Activated CD8-positive, alpha-beta T cell treated with anti-CD3 and anti-CD28 coated beads, Interleukin-2, amount 10 ng/mL, durations not matched to agents 7 days and 5 days (primary cell): ENCODE measurements around the gene NSDHL. TPM values are rescaled to one million over a fixed set of nuclear protein-coding genes. Genes with fewer than 3 reads are reported as not detected.
"Not testable (repeated sequence)": the region's sequence is repeated elsewhere in the genome, so short reads cannot be mapped to it uniquely, and the experiment has no call there.

Experiments
- ATAC-seq: fragments of 150-1000 bp; cut with Tn5 transposase; one replicate; pipeline ENCODE4 v1.10.0; 2021; ENCODE audit warnings: moderate library complexity
- CTCF ChIA-PET: fragments of 350-600 bp; sonication (Branson Sonifier 250); formaldehyde crosslinking; loops from one replicate; lab custom pipeline; 2021; ENCODE audit warnings: antibody characterized with exemption; lab: Charles Lee
- POLR2A ChIA-PET: fragments of 350-600 bp; sonication (Branson Sonifier 250); formaldehyde crosslinking; loops from one replicate; lab custom pipeline; 2021; ENCODE audit warnings: antibody characterized with exemption; lab: Charles Lee
- DNase-seq: peaks from one replicate; pipeline ENCODE4 v3.0.0-alpha.2; 2020
- H3K27ac Mint-ChIP-seq: one replicate; pipeline ENCODE4 v1.8.0; 2021; ENCODE audit warnings: mild to moderate bottlenecking, mixed read lengths
- H3K27me3 Mint-ChIP-seq: one replicate; pipeline ENCODE4 v1.8.0; 2021; ENCODE audit warnings: low read depth, mixed read lengths
- H3K36me3 Mint-ChIP-seq: one replicate; pipeline ENCODE4 v1.8.0; 2021; ENCODE audit warnings: low read depth, mixed read lengths
- H3K4me1 Mint-ChIP-seq: one replicate; pipeline ENCODE4 v1.8.0; 2021; ENCODE audit warnings: low read depth, mixed read lengths
- H3K4me3 Mint-ChIP-seq: one replicate; pipeline ENCODE4 v1.8.0; 2021; ENCODE audit warnings: mild to moderate bottlenecking, mixed read lengths
- H3K9me3 Mint-ChIP-seq: one replicate; pipeline ENCODE4 v1.8.0; 2022; ENCODE audit warnings: mixed read lengths; ENCODE audit not compliant: insufficient read depth
- total RNA-seq, 2 experiments: library from RNA; stranded (reverse); gene quantifications; one replicate each; pipeline ENCODE4 v1.2.3, GENCODE V29; 2021

The NSDHL gene
- total RNA-seq, 2 experiments from 2014 or later: 14.2 to 15.5 TPM

GRCh38 chrX:152907084-152907651, 76.3 kb downstream of the NSDHL start:
- POLR2A ChIA-PET: no interaction called here
- DNase-seq: no peak
- no peak for ATAC-seq
- no peak overlapping the region for H3K4me3 Mint-ChIP-seq
- no peak overlapping the region for H3K27ac Mint-ChIP-seq
- H3K9me3 Mint-ChIP-seq: no peaks in the 10 kb centered on the region
- CTCF ChIA-PET: no interaction called here
- H3K4me1 Mint-ChIP-seq: no peaks in the 10 kb centered on the region
- H3K36me3 Mint-ChIP-seq: no peaks in the 10 kb centered on the region
- no peaks in the 10 kb centered on the region for H3K27me3 Mint-ChIP-seq

GRCh38 chrX:152908486-152908885, 77.6 kb downstream of the NSDHL start:
- ChIA-PET POLR2A (no interaction called here), CTCF (no interaction called here)
- no peaks in the 10 kb centered on the region for H3K36me3 Mint-ChIP-seq
- no peaks in the 10 kb centered on the region for H3K27me3 Mint-ChIP-seq
- no peak overlapping the region for H3K27ac Mint-ChIP-seq
- H3K9me3 Mint-ChIP-seq: no peaks in the 10 kb centered on the region
- no peak overlapping the region for H3K4me3 Mint-ChIP-seq
- no peaks in the 10 kb centered on the region for H3K4me1 Mint-ChIP-seq
- ATAC-seq: no peak
- DNase-seq: no peak

- H3K4me3 Mint-ChIP-seq, H3K27ac Mint-ChIP-seq, CTCF ChIA-PET, H3K36me3 Mint-ChIP-seq, H3K27me3 Mint-ChIP-seq, H3K9me3 Mint-ChIP-seq, POLR2A ChIA-PET, DNase-seq, H3K4me1 Mint-ChIP-seq, ATAC-seq: not testable (repeated sequence)
Measured at GRCh38 chrX:152910018-152910417, 79.2 kb downstream of the NSDHL start.

GRCh38 chrX:152912106-152912505, 81.2 kb downstream of the NSDHL start:
- CTCF ChIA-PET: interaction anchor here (2.0 kb wide), 1 partner anchor 14 kb away, joined by 7 read pairs; no protein-coding TSS in a partner anchor
- no peak overlapping the region for H3K27ac Mint-ChIP-seq

GRCh38 chrX:152912641-152913040, 81.8 kb downstream of the NSDHL start:
- no peak overlapping the region for H3K4me3 Mint-ChIP-seq
- no peaks in the 10 kb centered on the region for H3K9me3 Mint-ChIP-seq
- ChIA-PET CTCF (interaction anchor here (2.0 kb wide), 1 partner anchor 13 kb away, joined by 7 read pairs; no protein-coding TSS in a partner anchor), POLR2A (no interaction called here)
- no peaks in the 10 kb centered on the region for H3K27me3 Mint-ChIP-seq
- no peaks in the 10 kb centered on the region for H3K4me1 Mint-ChIP-seq
- no peaks in the 10 kb centered on the region for H3K36me3 Mint-ChIP-seq
- DNase-seq: no peak
- no peak for ATAC-seq
- H3K27ac Mint-ChIP-seq: no peak overlapping the region

More at GRCh38 chrX:152912106-152912505, 81.2 kb downstream of the NSDHL start:
- no peaks in the 10 kb centered on the region for H3K4me1 Mint-ChIP-seq
- no peak for ATAC-seq
- H3K4me3 Mint-ChIP-seq: no peak overlapping the region
- no peaks in the 10 kb centered on the region for H3K27me3 Mint-ChIP-seq
- POLR2A ChIA-PET: no interaction called here
- no peak for DNase-seq
- H3K36me3 Mint-ChIP-seq: no peaks in the 10 kb centered on the region
- no peaks in the 10 kb centered on the region for H3K9me3 Mint-ChIP-seq

GRCh38 chrX:152913346-152913745, 82.5 kb downstream of the NSDHL start:
- Mint-ChIP-seq H3K27ac (no peak overlapping the region), H3K9me3 (no peaks in the 10 kb centered on the region), H3K4me1 (no peaks in the 10 kb centered on the region), H3K4me3 (no peak overlapping the region), H3K27me3 (no peaks in the 10 kb centered on the region), H3K36me3 (no peaks in the 10 kb centered on the region)
- POLR2A ChIA-PET: no interaction called here
- CTCF ChIA-PET: interaction anchor here (2.0 kb wide), 1 partner anchor 13 kb away, joined by 7 read pairs; no protein-coding TSS in a partner anchor
- ATAC-seq (no peak), DNase-seq (no peak)

GRCh38 chrX:152913910-152914309, 83.0 kb downstream of the NSDHL start:
- DNase-seq (no peak), ATAC-seq (no peak)
- no peaks in the 10 kb centered on the region for H3K9me3 Mint-ChIP-seq
- H3K4me1 Mint-ChIP-seq: no peaks in the 10 kb centered on the region
- CTCF ChIA-PET: interaction anchor here (1.4 to 2.0 kb wide), 2 partner anchors 9 to 12 kb away, joined by 3 to 7 read pairs; no protein-coding TSS in a partner anchor
- no peaks in the 10 kb centered on the region for H3K27me3 Mint-ChIP-seq
- no peak overlapping the region for H3K4me3 Mint-ChIP-seq
- POLR2A ChIA-PET: no interaction called here
- H3K36me3 Mint-ChIP-seq: no peaks in the 10 kb centered on the region
- no peak overlapping the region for H3K27ac Mint-ChIP-seq

GRCh38 chrX:152915541-152916241, 84.8 kb downstream of the NSDHL start:
- peak; percentile 31 for DNase-seq
- ATAC-seq: peak; percentile 72
- Mint-ChIP-seq H3K4me3 (no peak overlapping the region), H3K4me1 (no peaks in the 10 kb centered on the region), H3K27ac (no peak overlapping the region), H3K9me3 (no peaks in the 10 kb centered on the region), H3K27me3 (no peaks in the 10 kb centered on the region), H3K36me3 (no peaks in the 10 kb centered on the region)
- POLR2A ChIA-PET: no interaction called here
- CTCF ChIA-PET: interaction anchor here (0.9 to 1.6 kb wide), 2 partner anchors 9 to 26 kb away, joined by 3 to 4 read pairs; no protein-coding TSS in a partner anchor

- no peak overlapping the region for H3K4me3 Mint-ChIP-seq
- ChIA-PET POLR2A (no interaction called here), CTCF (interaction anchor here (1.1 to 1.6 kb wide), 2 partner anchors 14 to 24 kb away, joined by 3 to 4 read pairs; no protein-coding TSS in a partner anchor)
- H3K27me3 Mint-ChIP-seq: no peaks in the 10 kb centered on the region
- DNase-seq: no peak
- H3K4me1 Mint-ChIP-seq: peaks cover 8% of the 10 kb centered on the region
- H3K9me3 Mint-ChIP-seq: no peaks in the 10 kb centered on the region
- H3K27ac Mint-ChIP-seq: no peak overlapping the region
- no peaks in the 10 kb centered on the region for H3K36me3 Mint-ChIP-seq
- ATAC-seq: no peak
Measured at GRCh38 chrX:152917656-152918579, 87.1 kb downstream of the NSDHL start.

GRCh38 chrX:152918707-152919106, 87.8 kb downstream of the NSDHL start:
- H3K27me3 Mint-ChIP-seq: no peaks in the 10 kb centered on the region
- no peak overlapping the region for H3K27ac Mint-ChIP-seq
- ATAC-seq: no peak
- CTCF ChIA-PET: no interaction called here
- no peaks in the 10 kb centered on the region for H3K9me3 Mint-ChIP-seq
- peaks cover 12% of the 10 kb centered on the region for H3K4me1 Mint-ChIP-seq
- POLR2A ChIA-PET: no interaction called here
- H3K4me3 Mint-ChIP-seq: no peak overlapping the region
- DNase-seq: no peak
- no peaks in the 10 kb centered on the region for H3K36me3 Mint-ChIP-seq
